Left lobe of liver (tissue), 2 donors: ENCODE data around the gene LRRC7. TPM values are rescaled to one million over a fixed set of nuclear protein-coding genes. Genes with fewer than 3 reads are reported as not detected.

Experiments used
- ATAC-seq: fragments of 200-7000 bp; cut with Tn5 transposase; one replicate; pipeline ENCODE4 v1.9.1; 2020; ENCODE audit warnings: mild to moderate bottlenecking, moderate library complexity
- DNase-seq: peaks from one replicate; pipeline ENCODE4 v3.0.0-alpha.2; 2020; ENCODE audit warnings: low spot score
- total RNA-seq: library from RNA; stranded (reverse); gene quantifications from one replicate; pipeline ENCODE4 v1.2.1, GENCODE V29; 2021
- donor health status: DM: no; HTN: no; CAD: no; lungs with moderate emphysema.
- donor health status: DM: no; HTN: yes; CAD: no.

Gene LRRC7
- total RNA-seq, 1 donor from 2014 or later = 0.33 TPM

DNA sequence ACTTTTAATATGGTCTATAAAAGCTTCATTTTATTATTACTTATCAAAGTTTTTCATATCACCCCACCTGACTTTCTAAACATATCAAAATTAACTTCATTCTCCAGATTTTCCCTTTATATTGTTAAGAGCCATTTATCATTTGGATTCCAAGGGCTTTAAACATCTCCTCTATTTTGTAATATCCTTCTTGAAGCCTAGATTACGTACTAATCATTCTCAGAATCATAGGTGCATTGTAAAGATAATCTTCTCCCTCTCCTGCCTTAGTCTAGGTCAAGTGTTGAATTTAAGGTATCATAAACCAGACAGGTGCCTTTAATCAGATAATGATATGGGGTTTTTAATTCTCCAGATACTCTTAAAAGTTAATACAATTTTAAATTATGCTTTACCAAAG lies 509.3 kb downstream of the LRRC7 start:
- DNase-seq (no peak), ATAC-seq (no peak)

DNA sequence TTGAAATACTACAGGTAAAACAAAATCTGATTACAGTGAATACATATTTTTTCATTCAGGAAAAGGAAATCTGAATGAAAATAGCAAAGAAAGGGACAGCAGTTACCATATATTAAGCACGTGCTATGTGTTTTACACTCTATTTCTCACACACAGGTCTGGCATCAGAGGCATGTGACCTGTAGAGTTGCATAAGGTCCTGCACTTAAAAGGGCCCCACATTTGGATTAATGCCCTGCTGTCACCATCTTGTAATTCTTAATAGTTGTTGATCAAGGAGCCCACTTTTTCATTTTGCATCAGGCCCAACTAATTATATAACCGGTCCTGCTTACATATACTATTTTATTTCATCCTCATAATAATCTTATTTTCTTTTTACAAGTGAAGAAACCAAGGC lies 511.8 kb downstream of the LRRC7 start:
- no peak for DNase-seq

DNA sequence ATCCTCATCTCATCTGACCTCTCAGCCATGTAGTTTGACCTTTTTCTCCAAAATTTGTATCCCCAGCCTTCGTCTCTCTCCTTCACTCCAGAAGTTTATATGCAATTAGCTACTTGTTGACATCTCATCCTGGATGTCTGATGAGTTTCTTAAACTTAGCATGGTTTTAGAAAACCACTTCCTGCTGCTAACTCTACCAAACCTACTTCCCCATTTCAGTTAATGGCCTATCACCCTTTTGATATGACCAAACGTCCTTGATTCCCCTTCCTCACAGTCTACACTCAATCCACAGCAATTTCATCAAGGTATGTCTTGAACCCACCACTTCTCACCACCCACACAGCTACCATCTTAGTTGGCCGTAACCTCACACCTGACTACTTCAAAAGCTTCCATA lies 515.8 kb downstream of the LRRC7 start:
- no peak for ATAC-seq
- no peak for DNase-seq

More for the DNA sequence above, 511.8 kb downstream of the LRRC7 start:
- no peak for ATAC-seq

DNA sequence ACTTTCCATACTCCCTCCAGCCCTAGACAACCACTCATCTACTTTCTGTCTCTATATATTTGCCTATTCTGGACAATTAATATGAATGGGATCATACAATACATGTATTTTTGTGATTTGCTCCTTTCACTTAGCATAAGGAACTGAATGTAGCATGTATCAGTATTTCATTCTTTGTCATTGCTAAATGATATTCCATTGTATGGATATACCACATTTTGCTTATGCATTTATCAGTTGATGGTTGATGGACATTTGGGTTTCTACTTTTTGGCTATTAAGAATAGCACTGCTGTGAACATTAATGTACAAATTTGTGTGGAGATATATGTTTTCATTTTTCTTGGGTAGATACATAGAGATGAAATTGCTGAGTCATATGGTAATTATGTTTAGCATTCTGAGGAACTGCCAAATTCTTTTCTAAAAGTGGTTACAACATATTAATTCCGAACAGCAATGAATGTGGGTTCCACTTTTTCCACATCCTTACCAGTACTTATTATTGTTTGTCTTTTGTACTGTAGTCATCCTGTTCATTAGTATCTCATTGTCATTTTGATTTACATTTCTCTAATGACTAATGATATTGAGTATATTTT lies 516.7 kb downstream of the LRRC7 start:
- DNase-seq (no peak), ATAC-seq (no peak)

DNA sequence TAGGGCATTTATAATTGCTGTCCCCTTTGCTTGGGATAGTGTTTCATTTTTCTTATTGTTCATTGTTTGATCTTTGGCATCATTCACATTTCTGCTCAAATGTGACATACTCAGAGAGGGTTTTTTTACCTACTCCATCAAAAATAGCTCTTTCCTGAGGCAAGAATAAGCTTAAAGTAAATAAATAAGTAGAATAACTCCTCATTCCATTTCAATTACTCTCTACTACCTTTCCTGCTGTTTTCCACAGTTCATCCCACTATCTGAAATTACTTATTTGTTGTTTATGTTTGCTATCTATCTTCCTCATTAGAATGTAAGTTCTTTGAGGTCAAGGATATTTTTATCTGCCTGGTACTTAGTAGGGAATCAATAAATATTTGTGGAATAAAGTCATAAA lies 517.8 kb downstream of the LRRC7 start:
- ATAC-seq = no peak
- no peak for DNase-seq

DNA sequence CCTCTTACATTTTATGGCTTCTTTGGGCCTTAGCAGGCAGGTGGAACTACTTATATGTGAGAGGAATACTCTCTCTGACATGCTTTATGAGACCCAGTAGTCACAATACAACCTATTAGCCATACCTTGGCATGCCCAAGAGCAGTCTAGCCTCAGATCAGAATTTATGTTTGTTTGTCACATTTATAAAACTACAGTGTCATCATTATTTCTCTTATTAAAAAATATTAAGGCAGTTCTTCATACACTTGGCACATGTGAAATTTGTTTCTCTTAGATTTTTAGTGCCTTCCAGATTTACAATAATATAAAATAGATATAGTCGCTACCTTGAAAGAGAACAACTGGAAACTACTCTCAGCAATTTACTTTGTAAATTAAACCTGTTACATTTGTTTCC lies 519.2 kb downstream of the LRRC7 start:
- DNase-seq = no peak
- no peak for ATAC-seq

DNA sequence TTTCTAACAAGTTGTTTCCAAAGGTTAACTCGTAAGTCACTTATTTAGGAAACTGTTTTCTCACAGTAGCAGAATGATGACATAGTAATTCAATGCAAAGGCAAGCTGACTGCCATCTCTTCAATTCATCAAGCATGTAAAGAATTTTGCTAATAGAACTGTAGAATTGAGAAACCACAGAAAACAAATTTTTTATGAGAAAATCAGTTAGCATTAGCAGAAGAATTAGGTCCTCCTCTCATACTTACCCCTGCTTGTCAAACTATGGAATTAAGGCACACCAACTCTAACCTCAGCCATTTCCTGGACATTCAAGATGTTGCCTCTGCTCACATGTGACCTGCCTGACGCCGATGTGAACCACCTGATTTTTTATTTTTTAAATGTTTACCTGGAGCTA lies 522.4 kb downstream of the LRRC7 start:
- ATAC-seq (no peak), DNase-seq (no peak)

DNA sequence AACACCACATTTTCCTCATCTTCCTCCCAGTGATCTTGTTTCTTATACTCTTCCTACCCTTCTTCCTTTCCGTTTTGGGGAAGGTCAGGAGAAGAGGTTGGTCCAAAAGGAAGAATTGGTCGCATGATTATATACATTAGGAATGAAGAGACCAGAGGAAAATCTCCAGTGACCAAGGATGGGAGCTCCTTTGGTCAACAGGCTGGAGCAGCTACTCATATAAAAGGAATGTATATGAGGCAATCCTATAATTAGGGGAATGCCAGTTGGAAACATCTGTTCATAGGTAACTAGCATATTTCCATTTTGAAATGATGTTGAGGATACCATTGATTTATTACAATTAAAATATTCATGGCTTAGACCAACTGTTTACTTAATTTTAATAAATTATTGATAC lies 523.2 kb downstream of the LRRC7 start:
- DNase-seq (no peak), ATAC-seq (no peak)

DNA sequence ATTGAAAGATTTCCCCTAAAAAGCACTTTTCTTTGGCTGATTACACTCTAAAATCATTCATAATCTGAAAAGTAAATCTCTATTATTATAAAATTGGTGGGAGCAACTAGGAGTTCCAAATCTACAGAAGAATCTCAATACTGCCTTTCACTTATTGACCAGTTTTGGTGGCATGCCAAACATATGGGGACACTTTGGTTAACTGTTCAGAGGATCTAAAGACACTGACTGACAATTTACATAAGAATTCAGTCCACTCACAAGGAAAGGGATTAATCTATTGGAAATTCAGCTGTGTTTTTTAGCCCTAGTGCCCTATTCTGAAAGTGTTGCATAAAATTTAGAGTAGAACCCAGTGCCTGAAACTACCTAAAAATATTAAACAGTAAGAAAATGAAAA lies 524.1 kb downstream of the LRRC7 start:
- DNase-seq = no peak

DNA sequence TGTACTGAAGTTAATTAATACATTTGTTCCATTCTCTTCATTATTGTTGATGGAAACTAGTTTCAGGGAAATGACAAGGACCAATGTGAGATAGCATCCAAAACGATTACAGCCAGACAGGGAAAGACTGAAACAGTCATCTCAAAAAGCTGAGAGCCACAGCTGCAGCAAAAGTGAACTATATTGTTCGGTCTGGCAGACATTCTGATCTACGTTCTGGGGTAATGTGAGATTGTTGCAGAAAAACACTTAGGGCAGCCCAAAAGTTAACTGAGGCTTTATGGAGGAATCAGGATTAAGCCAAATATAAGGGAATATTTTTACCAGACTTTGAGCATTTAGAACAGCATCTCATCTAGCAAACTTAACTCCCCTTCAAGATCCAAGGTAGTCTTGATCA lies 524.8 kb downstream of the LRRC7 start:
- ATAC-seq = no peak
- DNase-seq = no peak

More for the DNA sequence above, 524.1 kb downstream of the LRRC7 start:
- no peak for ATAC-seq

DNA sequence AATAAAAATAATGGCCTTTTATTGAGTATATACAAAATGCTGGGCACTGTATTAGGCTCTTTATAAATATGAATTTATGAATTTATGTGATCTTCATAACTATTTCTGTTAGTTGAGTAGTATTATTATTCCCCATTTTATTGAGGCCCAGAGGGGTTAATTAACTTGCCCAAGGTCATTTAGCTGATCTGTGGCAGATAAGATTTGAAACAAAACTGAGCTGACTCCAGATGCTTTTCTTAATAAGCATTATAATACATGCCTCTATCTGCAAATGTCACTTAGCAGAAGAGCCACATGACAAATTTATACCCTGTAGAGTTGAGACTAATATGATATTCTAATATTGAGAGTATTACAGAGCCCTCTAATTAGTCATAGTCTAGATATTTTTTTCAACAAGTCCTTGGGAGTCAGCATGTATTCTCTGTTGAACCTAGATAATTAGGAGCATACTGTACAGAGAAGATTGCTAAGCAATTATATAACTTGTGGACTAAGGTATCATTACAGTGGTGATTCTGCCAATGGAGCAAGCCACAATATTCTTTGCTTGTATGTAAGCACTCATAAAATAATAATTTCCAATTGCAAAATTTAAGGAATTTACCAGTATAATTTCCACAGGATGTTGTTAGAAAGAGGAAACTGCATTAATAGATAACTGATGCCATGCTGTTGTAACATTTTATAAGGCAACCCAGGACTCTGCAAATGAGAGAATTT lies 525.7 kb downstream of the LRRC7 start:
- no peak for ATAC-seq
- no peak for DNase-seq

DNA sequence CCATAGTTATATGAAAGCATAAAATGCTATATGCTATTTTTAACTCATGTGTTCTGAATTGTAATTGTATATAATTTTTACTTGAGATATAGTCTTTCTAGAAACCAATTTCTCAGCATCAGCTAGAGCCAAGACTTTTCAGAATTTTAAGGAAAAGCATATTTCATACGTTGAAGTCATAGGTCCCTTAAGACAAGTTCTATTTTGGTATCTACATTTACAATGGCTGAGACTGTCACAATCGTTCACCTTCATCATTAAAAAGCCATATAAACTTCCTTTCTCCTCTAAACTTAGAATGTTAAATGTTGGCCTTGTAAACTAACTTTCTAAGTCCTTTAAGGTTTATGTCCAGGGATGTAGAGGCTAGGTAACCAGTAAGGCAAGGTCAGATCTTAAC lies 533.5 kb downstream of the LRRC7 start:
- DNase-seq (no peak), ATAC-seq (no peak)

DNA sequence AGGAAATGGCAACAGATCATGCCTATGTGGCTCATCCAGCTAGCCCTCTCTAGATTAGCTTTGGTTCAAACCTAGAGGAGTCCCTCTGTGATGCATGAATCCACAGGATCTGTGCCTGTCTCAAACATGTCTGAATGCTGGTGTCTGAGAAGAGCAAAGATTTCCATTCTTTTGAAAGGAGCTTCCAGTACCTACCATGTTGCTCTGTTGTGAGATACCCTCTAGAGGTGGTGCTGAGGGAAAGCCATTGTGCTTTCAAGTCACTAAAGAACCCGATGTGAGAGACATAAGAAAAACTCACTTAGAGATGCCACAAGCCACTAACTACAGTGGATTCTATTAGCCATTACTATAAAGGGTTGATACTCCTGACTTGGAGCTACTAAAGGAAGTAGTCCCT lies 534.1 kb downstream of the LRRC7 start:
- no peak for ATAC-seq
- no peak for DNase-seq

DNA sequence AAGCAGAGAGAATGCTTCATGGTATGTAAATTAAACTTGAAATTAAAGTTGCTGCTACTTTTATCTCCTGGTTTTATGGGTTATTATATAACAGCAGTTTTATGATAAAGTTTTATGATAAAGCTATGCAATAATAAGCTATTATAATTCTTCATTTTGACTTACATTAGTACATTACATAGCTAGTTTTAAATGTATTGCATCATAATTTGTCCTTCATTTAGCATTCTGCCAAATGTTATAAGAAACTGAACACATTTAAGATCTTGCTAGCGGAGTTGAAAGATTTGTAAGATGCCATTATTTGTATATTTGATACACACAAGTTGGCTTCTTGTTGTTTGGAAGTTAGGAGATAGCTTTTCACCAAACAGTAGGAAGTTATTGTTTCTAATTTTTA lies 536.0 kb downstream of the LRRC7 start:
- no peak for ATAC-seq
- no peak for DNase-seq

DNA sequence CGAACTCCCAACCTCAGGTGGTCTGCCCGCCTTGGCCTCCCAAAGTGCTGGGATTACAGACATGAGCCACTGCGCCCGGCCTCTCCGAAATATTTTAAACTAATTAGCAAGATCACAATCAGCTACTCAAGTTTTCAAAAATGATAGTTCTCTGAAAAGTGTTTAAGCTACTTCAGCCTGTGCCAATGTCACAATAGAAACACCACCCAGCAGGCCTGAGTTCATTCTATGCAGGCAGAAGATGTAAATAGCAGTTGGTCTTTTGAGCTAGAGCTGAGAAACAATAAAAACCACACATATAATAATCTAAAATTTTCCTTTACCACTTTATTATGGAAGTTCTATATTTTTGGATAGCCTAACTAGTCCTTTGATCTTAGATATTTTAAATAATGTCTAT lies 541.5 kb downstream of the LRRC7 start:
- ATAC-seq = no peak
- no peak for DNase-seq

DNA sequence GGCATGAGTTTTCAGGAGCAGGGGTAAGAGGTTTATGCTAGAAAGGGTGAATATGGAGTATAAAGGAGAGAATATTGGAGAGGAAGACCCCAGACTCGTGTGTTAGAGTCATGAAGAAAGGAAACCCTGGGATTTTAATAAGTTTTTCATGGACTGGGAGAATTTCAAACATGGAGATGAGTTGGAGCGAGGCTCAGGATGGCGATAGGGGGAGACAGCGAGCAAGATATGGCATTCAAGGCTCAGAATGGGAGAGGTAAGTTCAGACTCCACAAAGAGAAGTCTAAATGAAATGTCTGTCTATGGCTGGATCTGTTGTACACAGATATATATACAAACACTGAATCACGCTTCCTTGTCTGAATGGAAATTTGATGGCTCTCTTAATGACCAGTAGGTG lies 545.1 kb downstream of the LRRC7 start:
- ATAC-seq (no peak), DNase-seq (no peak)

DNA sequence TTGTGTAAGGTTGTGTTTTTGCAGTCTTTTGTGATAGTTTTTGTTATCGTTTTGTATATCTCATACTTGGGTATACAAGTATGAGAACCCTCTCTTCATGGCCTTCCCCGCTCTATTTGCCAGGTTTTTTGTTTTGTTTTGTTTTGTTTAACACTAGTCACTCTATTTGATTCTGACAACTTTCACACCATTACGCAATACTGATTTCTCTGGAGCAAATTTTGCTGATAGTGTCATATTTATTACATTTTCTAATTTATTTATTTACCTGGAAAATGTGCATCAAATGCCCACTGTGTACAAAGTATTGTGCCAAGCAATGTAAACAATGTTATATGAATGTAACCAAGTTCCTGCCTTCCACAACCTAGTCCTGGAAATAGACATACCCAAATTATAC lies 547.6 kb downstream of the LRRC7 start:
- DNase-seq (no peak), ATAC-seq (no peak)

DNA sequence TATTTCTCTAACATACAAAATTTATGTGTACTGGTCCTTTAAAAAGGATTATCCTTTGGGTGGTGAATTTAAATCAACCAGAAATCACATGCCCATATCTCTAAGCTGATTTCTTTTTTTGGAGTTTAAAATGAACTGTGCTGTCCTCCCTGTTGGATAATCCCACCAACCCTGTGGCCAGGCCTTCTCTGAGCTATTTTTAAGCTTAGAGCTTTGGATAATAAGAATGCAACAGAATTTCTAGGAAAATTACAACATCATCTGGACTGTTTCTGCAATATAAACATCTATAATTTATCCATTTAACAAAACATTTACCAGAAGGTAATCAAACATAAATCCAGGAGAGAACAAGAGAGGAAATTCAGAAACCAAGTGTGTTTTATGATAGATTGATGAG lies 549.3 kb downstream of the LRRC7 start:
- DNase-seq = no peak

DNA sequence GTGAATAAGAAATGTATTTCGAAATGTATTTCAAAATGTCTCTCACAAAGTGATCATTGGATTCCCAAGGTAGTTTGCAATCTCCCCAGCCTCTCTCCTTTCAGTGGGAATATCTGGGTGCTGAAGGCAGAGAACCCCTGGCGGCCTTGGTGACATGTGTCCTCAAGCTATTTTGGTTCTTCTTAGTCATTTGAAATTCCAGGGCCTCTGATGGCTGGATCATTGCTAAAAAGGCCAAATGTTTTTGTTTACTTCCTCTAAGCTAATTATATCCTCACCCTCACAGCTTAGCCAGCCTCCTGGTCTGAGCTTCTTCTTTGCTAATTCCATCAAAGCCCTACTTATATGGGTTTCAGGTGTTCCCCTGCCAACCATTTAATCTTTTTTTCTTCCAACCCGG lies 566.4 kb downstream of the LRRC7 start:
- DNase-seq = no peak

More for the DNA sequence above, 549.3 kb downstream of the LRRC7 start:
- no peak for ATAC-seq

DNA sequence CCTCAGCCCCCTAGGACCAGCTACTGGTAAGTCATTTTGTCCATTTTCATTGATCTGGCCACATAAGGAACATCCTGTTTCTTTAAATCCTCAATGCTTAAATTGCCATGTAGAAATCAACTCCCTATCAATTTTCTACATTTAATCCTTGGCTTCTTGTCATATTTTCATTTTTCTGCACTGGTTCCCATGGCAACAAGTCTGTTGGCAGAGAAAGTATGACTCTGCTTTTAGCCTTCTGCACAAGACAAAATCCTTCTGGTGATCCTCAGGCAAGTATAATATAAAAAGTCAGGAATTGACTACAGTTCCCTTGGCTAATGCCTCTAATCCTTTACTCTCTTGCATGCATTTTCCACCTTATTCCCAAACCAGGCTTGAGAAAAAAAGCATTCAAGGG lies 572.6 kb downstream of the LRRC7 start:
- no peak for ATAC-seq

More for the DNA sequence above, 566.4 kb downstream of the LRRC7 start:
- no peak for ATAC-seq

DNA sequence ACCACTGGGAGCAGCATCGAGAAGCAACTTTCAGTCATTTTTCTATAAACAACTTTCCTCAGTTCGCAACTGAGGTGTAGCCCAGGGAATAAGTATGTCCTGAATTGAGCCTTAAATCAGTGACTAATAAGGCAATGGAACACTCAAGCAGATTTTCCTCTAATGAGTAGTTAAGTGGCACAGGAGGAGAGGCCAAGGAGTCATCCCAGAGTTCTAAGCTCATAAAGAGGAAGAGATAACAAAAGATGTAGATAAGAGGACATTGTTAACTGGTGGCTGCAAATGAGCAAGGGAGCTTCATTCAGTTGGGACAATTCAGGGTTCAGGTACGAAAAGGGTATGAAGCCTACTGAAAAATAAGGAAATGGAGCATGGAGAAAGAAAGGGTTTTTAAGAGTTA lies 573.2 kb downstream of the LRRC7 start:
- no peak for ATAC-seq

More for the DNA sequence above, 572.6 kb downstream of the LRRC7 start:
- DNase-seq = no peak

DNA sequence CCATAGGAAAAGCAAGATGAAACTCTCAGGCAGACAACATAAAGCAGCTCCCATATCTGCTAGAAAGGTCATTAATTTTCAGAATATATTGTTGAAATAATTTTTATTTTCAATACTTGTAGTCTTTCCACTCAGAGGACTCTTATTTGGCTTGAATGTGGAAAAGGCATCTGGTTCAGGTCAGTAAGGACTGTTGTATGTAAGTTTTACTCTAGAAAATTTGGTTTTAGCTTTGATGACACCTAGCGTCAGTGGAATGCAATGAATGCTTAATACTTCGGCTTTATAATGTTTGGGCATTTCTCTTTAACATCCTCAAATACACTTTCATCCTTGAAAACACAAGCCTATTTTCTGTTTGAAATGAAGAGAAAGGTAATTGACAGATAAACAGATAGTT lies 574.4 kb downstream of the LRRC7 start:
- ATAC-seq (peak; percentile 28), DNase-seq (no peak)

More for the DNA sequence above, 573.2 kb downstream of the LRRC7 start:
- DNase-seq = no peak
